GM10266 (cell line): ENCODE results near the gene PRPF40A.

Experiments
- DNase-seq: peaks from one replicate; pipeline ENCODE4 v3.0.0; 2012; ENCODE audit errors: extremely low spot score
- CTCF ChIP-seq: IDR thresholded peaks from 2 replicates; pipeline ENCODE4 v1.5.1; 2012; ENCODE audit warnings: mild to moderate bottlenecking, low read depth; ENCODE audit not compliant: control insufficient read depth, insufficient read depth; ENCODE audit errors: missing control alignments

The PRPF40A gene

DNA sequence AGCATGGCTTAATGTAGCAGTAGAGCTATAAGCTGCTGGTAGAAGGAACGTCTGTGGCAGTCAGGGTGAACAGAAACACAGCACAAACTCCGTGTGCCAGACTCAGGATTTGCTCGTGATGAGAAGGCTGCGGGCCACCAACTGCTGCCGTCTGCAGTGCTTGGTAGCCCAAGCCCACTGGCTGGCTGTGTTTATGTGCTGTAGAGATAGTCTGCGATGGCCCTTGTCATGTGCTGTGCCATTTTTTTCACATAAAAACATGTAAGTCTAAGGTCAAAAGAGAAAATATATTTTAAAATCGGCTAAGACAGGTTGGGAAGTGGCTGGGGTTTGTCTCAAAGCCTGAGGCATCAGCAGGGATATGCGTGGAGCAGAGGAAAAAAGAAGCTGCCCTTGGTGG, 78.7 kb downstream of the PRPF40A start:
- DNase-seq: no peak
- no peak for TF ChIP-seq CTCF

DNA sequence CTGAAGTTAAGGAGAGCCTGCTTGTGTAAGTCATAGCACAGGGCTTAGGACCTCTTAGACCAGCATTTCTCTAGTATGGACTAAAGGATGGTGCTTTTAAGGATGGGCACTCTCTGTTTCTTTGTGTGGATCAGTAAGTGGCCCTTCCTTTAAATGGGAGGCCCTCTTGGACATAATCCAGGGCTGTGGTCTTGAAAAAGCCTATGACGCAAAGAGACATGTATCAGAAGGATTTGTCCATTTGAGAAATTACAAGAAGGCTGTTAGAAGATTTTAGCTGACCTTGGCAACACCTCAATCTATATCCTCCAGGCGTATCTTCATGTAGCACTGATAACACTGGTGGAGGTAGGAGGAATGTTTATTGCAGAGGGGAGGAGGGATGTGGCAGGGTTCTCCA, 79.2 kb downstream of the PRPF40A start:
- DNase-seq: no peak
- no peak for TF ChIP-seq CTCF

GRCh38 chr2:152637251-152637650, 80.0 kb downstream of the PRPF40A start:
- no peak for DNase-seq
- TF ChIP-seq CTCF: no peak

GRCh38 chr2:152635635-152636298, 81.5 kb downstream of the PRPF40A start:
- peak; percentile 79 for TF ChIP-seq CTCF
- DNase-seq: peak; percentile 67

DNA sequence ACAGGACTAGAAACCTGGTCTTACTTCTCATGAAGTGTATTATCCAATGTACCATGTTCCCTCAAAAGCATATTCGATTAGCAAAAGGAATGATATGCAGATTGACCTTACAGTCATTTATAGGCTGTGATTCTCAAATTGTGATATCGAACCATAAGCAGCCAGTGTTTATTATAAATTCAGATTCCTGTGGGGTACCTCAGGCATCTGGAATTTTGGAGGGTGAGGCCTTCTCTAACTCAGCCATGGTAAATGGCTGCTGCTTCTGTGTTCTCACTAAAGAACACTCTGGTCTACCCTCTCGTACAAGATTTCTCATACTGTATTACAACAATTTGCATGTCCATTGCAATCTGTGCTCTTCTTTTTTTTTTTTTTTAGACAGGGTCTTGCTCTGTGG, 84.5 kb downstream of the PRPF40A start:
- no peak for DNase-seq
- no peak for TF ChIP-seq CTCF

GRCh38 chr2:152630466-152630865, 86.8 kb downstream of the PRPF40A start:
- DNase-seq: no peak
- no peak for TF ChIP-seq CTCF

DNA sequence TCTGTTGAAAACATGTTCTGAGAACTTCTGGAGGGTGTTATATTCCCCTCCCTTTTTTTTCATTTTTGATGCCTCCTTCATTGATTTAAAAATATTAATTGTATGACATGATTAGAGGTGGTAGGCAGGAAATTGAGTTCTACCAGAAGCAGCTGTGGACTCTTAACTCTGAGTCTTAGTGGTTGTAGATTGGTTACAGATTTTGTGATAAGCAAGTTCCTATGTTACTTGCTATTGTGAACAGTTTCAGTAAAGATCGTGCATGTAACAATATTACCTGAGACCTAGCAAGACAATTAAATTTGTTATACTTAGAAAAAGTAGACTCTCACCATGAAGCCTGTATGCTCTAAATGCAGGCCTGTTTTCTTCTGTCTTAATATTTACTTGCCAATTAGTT, 88.1 kb downstream of the PRPF40A start:
- no peak for TF ChIP-seq CTCF
- no peak for DNase-seq
